Measurements from ENCODE around the gene B3GLCT. TPM values are rescaled to one million over a fixed set of nuclear protein-coding genes. Genes with fewer than 3 reads are reported as not detected.
A peak's percentile ranks its signal among the peaks of the same experiment; 100 is the strongest.
"Not testable (repeated sequence)": the region's sequence is repeated elsewhere in the genome, so short reads cannot be mapped to it uniquely, and the experiment has no call there.

B3GLCT gene
- total RNA-seq, 8 experiments from 2014 or later = 4.1 to 35.7 (median 7.8) TPM

DNA sequence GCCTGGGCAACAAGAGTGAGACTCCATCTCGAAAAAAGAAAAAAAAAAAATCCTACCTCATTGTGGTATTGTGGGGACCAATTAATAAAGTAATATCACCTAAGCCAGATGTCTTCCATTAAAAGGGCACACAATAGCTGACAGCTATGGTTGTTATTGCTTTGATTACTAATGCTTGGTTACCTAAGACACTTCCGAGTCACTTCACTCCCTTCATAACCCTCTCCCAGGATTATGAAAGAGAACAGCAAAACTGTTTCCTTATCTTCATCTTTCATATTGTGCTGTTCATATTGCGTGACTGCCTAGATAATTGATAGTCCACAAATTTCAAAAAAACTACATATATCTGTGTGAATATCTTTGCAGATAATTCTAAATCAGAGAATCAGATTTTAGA is 27.8 kb upstream of the B3GLCT start:
- Histone ChIP-seq H3K4me3 (no peak overlapping the region), H3K27ac (no peak overlapping the region), H3K4me1 (replicated peaks in 1 of 2) (peaks cover 3 to 5% of the 10 kb centered on the region in 2 donors)
- no peak for ATAC-seq (replicated peaks in 6 of 8)
- 70 to 100% (median 94%) methylated on average over 1 to 3 of the region's 3 CpGs; no CpG with 5 or more reads in 1 of the 10 experiments for WGBS, 10 experiments
- in situ Hi-C loops (cut with MboI; ENCODE audit: low pct_unique_long_range_greater_than_20kb in 2 of 9, low sequenced_read_pairs in 9 of 9, unreplicated experiment in 9 of 9) = no loop called here

GRCh38 chr13:31172535-31172934 is 27.2 kb upstream of the B3GLCT start:
- in situ Hi-C loops (cut with MboI; ENCODE audit: low pct_unique_long_range_greater_than_20kb in 2 of 9, low sequenced_read_pairs in 9 of 9, unreplicated experiment in 9 of 9) = no loop called here
- no peak overlapping the region for H3K4me3 ChIP-seq
- no peak for ATAC-seq (replicated peaks in 6 of 8)

DNA sequence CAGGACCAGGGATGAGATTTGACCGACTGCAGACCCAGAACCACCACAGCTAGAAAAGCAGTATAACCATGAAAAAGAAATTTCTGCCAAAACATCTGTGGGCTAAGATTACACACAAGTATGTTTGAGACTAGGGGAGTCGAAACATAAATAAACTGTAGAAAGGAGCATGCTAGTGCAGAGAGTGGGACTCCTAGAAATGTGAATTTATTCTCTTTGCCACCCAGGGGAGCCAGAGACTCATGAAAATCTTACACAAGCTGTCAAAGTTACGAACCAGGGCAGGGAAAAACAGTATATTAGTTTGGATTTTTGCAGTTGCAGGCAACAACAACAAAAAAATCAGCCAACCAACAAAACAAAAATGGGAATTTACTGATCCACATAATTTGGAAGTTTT is 25.8 kb upstream of the B3GLCT start:
- Histone ChIP-seq H3K4me1 (replicated peaks in 1 of 2) (no peaks in the 10 kb centered on the region), H3K27ac (no peak overlapping the region), H3K4me3 (no peak overlapping the region)
- ATAC-seq (replicated peaks in 6 of 8) = peak in 1 of 8 experiments; percentile 56
- in situ Hi-C loops (cut with MboI; ENCODE audit: low pct_unique_long_range_greater_than_20kb in 2 of 9, low sequenced_read_pairs in 9 of 9, unreplicated experiment in 9 of 9) = no loop called here
- 56 to 100% (median 75%) methylated on average over 1 to 3 of the region's 3 CpGs; no CpG with 5 or more reads in 2 of the 10 experiments for WGBS, 10 experiments

More at GRCh38 chr13:31172535-31172934, 27.2 kb upstream of the B3GLCT start:
- WGBS, 10 experiments = 57 to 100% (median 81%) methylated on average over 2 of the region's 2 CpGs; no CpG with 5 or more reads in 2 of the 10 experiments
- Histone ChIP-seq H3K27ac (no peak overlapping the region), H3K4me1 (replicated peaks in 1 of 2) (peaks cover 3 to 5% of the 10 kb centered on the region in 2 donors)

DNA sequence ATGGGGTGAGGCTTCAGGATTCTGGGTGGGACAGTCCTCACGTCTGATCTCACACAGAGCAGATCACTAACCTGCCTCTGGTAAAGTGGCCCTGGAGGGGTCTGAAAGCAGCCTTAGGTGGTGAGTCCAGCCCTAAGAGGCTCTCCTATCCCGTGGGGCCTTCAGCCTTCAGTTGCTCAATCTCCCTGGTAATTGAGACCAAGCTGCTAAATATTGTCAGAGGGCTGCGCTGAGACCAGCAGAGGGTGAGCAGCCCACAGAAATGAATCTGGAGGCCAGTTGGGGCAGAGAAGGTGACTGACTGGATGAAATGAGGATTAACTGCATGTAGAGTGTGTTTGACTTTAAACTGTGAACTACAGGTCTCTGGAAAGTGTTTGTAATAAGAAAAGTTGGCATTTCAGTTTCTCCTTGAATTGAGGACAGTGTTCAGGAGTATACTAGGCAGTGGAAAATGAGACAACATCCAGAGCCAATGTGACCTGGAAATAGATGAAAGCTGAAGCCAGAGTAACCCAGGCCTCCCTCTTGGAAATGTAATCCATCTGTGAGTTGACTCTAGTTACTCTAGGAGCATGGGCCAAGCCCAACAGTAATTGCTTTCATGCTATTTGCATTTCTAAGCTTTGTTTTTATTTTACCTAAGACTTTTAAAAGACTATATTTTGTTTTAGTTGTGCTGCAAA is 23.8 kb upstream of the B3GLCT start:
- in situ Hi-C loops (cut with MboI; ENCODE audit: low pct_unique_long_range_greater_than_20kb in 2 of 9, low sequenced_read_pairs in 9 of 9, unreplicated experiment in 9 of 9) = no loop called here
- Histone ChIP-seq H3K4me3 (no peak overlapping the region), H3K27ac (no peak overlapping the region), H3K4me1 (replicated peaks in 1 of 2) (no peaks in the 10 kb centered on the region)
- WGBS, 10 experiments = 44 to 94% (median 78%) methylated on average over 1 to 3 of the region's 3 CpGs; no CpG with 5 or more reads in 6 of the 10 experiments
- peak in 3 of 8 experiments; percentile 35 to 62 (median 42) for ATAC-seq (replicated peaks in 6 of 8)

- ATAC-seq (replicated peaks in 6 of 8); H3K4me3 ChIP-seq; H3K4me1 ChIP-seq (replicated peaks in 1 of 2); H3K27ac ChIP-seq; in situ Hi-C loops (cut with MboI; ENCODE audit: low pct_unique_long_range_greater_than_20kb in 2 of 9, low sequenced_read_pairs in 9 of 9, unreplicated experiment in 9 of 9): not testable (repeated sequence)
- 20 to 100% (median 88%) methylated on average over 1 to 10 of the region's 12 CpGs; no CpG with 5 or more reads in 2 of the 10 experiments for WGBS, 10 experiments
Measured at GRCh38 chr13:31177813-31178495, 21.8 kb upstream of the B3GLCT start.

- Histone ChIP-seq H3K27ac (no peak overlapping the region), H3K4me3 (no peak overlapping the region), H3K4me1 (replicated peaks in 1 of 2) (peaks cover 0 to under 1% of the 10 kb centered on the region in 2 donors)
- in situ Hi-C loops (cut with MboI; ENCODE audit: low pct_unique_long_range_greater_than_20kb in 2 of 9, low sequenced_read_pairs in 9 of 9, unreplicated experiment in 9 of 9) = no loop called here
- no peak for ATAC-seq (replicated peaks in 6 of 8)
- 73 to 100% (median 88%) methylated on average over 1 to 6 of the region's 8 CpGs; no CpG with 5 or more reads in 2 of the 10 experiments for WGBS, 10 experiments
Measured at GRCh38 chr13:31179241-31179640, 20.5 kb upstream of the B3GLCT start.

GRCh38 chr13:31179754-31180153 is 20.0 kb upstream of the B3GLCT start:
- no peak for ATAC-seq (replicated peaks in 6 of 8)
- no peak overlapping the region for H3K27ac ChIP-seq
- H3K4me3 ChIP-seq = no peak overlapping the region
- 46 to 100% (median 90%) methylated on average over 1 to 5 of the region's 5 CpGs; no CpG with 5 or more reads in 1 of the 10 experiments for whole genome bisulfite sequencing, 10 experiments
- peaks cover 3 to 5% of the 10 kb centered on the region in 2 donors for H3K4me1 ChIP-seq (replicated peaks in 1 of 2)
- in situ Hi-C loops (cut with MboI; ENCODE audit: low pct_unique_long_range_greater_than_20kb in 2 of 9, low sequenced_read_pairs in 9 of 9, unreplicated experiment in 9 of 9) = no loop called here

DNA sequence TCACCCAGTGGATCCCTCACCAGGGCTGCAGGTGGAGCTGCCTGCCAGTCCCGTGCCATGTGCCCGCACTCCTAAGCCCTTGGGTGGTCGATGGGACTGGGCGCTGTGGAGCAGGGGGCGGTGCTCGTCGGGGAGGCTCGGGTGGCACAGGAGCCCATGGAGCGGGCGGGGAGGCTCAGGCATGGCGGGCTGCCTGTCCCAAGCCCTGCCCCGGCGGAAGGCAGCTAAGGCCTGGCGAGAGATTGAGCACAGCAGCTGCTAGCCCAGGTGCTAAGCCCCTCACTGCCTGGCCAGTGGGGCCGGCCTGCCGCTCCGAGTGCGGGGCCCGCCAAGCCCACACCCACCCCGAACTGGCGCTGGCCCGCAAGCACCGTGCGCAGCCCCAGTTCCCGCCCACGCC is 16.8 kb upstream of the B3GLCT start:
- WGBS, 10 experiments = no CpG with 5 or more reads among the region's 26 CpGs
- no peak for ATAC-seq (replicated peaks in 6 of 8)
- H3K4me1 ChIP-seq (replicated peaks in 1 of 2) = peaks cover 16 to 18% of the 10 kb centered on the region in 2 donors
- no peak overlapping the region for H3K4me3 ChIP-seq
- no peak overlapping the region for H3K27ac ChIP-seq
- in situ Hi-C loops (cut with MboI; ENCODE audit: low pct_unique_long_range_greater_than_20kb in 2 of 9, low sequenced_read_pairs in 9 of 9, unreplicated experiment in 9 of 9) = no loop called here

DNA sequence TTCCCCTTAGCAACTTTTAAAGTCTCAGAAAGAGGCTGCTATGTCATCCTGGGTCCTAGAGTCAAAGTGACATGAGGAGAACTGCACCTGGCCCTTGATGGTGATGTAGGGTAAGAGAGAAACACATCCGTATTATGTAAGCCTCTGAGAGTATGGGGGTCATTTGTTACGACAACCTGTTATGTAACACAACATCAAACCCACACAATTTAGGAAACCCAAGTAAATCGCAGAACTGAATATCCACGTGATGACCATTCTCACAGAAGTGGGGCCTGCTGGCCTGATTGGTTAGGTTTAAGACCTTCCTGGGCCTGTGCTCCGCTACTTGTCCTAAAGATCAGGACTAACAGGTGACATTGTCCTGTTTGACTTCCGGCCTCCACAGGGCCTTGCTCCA is 15.3 kb upstream of the B3GLCT start:
- Histone ChIP-seq H3K4me3 (no peak overlapping the region), H3K27ac (peak overlapping the region in 1 of 2 donors; percentile 71), H3K4me1 (replicated peaks in 1 of 2) (peaks cover 16 to 18% of the 10 kb centered on the region in 2 donors)
- no peak for ATAC-seq (replicated peaks in 6 of 8)
- in situ Hi-C loops (cut with MboI; ENCODE audit: low pct_unique_long_range_greater_than_20kb in 2 of 9, low sequenced_read_pairs in 9 of 9, unreplicated experiment in 9 of 9) = no loop called here
- WGBS, 10 experiments = 77 to 100% (median 88%) methylated on average over 1 to 6 of the region's 6 CpGs; no CpG with 5 or more reads in 4 of the 10 experiments

GRCh38 chr13:31184981-31185645 is 14.7 kb upstream of the B3GLCT start:
- ATAC-seq (replicated peaks in 6 of 8) = peak; percentile 31 to 99 (median 98)
- Histone ChIP-seq H3K4me3 (no peak overlapping the region), H3K27ac (peak overlapping the region in 1 of 2 donors; percentile 71), H3K4me1 (replicated peaks in 1 of 2) (peaks cover 16 to 18% of the 10 kb centered on the region in 2 donors)
- WGBS, 10 experiments = 0 to 71% (median 13%) methylated on average over 2 to 7 of the region's 7 CpGs
- in situ Hi-C loops (cut with MboI; ENCODE audit: low pct_unique_long_range_greater_than_20kb in 2 of 9, low sequenced_read_pairs in 9 of 9, unreplicated experiment in 9 of 9) = no loop called here

DNA sequence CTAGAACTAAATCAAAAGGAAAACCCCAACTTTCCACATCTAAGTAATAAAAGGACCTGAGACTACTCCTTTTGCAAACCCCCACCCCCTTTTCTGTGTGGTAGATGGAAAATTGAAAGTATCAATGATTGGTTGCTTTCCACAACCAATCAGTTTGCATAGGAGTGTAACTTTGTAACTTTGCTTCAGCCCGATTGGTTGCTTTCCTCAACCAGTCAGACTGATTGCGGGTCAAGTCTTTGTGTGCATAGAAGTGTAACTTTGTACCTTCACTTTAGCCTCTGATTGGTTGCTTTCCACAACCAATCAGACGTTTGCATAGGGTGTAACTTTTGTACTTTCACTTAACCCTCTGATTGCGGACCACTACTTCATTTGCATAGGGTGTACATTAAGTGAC is 8.0 kb upstream of the B3GLCT start:
- WGBS, 10 experiments = 63 to 100% (median 87%) methylated on average over 1 to 3 of the region's 4 CpGs; no CpG with 5 or more reads in 4 of the 10 experiments

DNA sequence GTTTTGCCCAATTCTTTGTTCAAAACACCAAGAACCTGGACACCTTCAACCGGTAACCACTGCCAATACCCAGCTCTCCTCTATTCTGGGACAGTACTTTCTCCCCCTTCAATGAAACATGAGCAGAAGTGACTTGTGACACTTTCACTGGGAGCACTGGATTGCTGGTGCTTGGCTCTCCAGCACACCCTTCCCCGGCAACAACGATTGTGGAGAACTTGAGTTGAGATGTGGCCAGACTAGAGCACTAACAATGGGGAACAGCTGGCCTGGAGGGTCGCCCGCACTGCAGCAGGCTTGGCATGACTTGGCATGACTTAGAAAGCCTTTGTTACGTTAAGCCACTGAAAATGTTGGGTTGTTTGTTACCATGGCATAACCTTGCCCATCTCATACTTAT is 7.5 kb upstream of the B3GLCT start:
- Histone ChIP-seq H3K27ac (no peak overlapping the region), H3K4me1 (replicated peaks in 1 of 2) (no peaks in the 10 kb centered on the region), H3K4me3 (no peak overlapping the region)
- ATAC-seq (replicated peaks in 6 of 8) = peak in 1 of 8 experiments; percentile 89
- in situ Hi-C loops (cut with MboI; ENCODE audit: low pct_unique_long_range_greater_than_20kb in 2 of 9, low sequenced_read_pairs in 9 of 9, unreplicated experiment in 9 of 9) = no loop called here
- WGBS, 10 experiments = 10 to 100% (median 76%) methylated on average over 1 to 4 of the region's 6 CpGs; no CpG with 5 or more reads in 4 of the 10 experiments

More for the DNA sequence above, 8.0 kb upstream of the B3GLCT start:
- H3K27ac ChIP-seq = no peak overlapping the region
- no peaks in the 10 kb centered on the region for H3K4me1 ChIP-seq (replicated peaks in 1 of 2)
- ATAC-seq (replicated peaks in 6 of 8) = no peak
- in situ Hi-C loops (cut with MboI; ENCODE audit: low pct_unique_long_range_greater_than_20kb in 2 of 9, low sequenced_read_pairs in 9 of 9, unreplicated experiment in 9 of 9) = no loop called here
- H3K4me3 ChIP-seq = no peak overlapping the region

DNA sequence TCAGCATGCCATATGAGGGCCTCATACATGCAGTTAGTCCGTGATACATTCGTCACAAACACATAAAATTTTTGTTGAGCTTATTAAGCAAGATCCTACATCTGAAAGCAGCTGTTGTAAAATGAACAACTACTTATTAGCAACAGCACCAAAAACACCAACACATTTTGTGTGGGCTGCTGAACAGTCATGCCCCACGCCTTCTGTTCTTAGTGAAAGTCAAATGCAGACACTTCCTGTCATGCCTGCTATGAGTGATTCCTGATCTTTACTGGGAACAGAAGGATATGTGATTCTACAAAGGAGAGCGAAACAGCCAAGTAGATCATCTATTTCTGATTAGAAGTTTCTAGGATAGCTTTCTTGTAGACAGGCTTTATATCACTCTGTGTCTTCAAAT is 4.2 kb upstream of the B3GLCT start:
- no peaks in the 10 kb centered on the region for H3K4me1 ChIP-seq (replicated peaks in 1 of 2)
- H3K27ac ChIP-seq = no peak overlapping the region
- 0 to 100% (median 93%) methylated on average over 1 to 4 of the region's 4 CpGs; no CpG with 5 or more reads in 1 of the 10 experiments for WGBS, 10 experiments
- ATAC-seq (replicated peaks in 6 of 8) = no peak
- H3K4me3 ChIP-seq = no peak overlapping the region
- in situ Hi-C loops (cut with MboI; ENCODE audit: low pct_unique_long_range_greater_than_20kb in 2 of 9, low sequenced_read_pairs in 9 of 9, unreplicated experiment in 9 of 9) = no loop called here

Data from motor neuron (in vitro differentiated cells).